ENCODE results near the gene NPEPPS.
"Not testable (repeated sequence)": the region's sequence is repeated elsewhere in the genome, so short reads cannot be mapped to it uniquely, and the experiment has no call there.

- not testable (repeated sequence) for TF ChIP-seq POLR2A, CTCF, EP300 (IDR thresholded peaks at IDR 0.05)
These were observed 12.0 kb upstream of the NPEPPS start for GRCh38 chr17:47518880-47519279.
